Esophagus squamous epithelium (tissue), 5 donors: Measurements from ENCODE around the gene HMGB3. TPM values are rescaled to one million over a fixed set of nuclear protein-coding genes. Genes with fewer than 3 reads are reported as not detected.
A peak's percentile ranks its signal among the peaks of the same experiment; 100 is the strongest.

Source experiments
- DNase-seq: peaks from one replicate; lab custom pipeline; 2025; lab: John Stamatoyannopoulos, UW
- H3K27ac ChIP-seq, 4 donors: fragments of 200-600 bp; sonication (generic); one replicate each; pipeline ENCODE4 v1.5.1; 2016 to 2019; ENCODE audit warnings: mild to moderate bottlenecking in 1 of 4
- H3K27me3 ChIP-seq, 4 donors: fragments of 200-600 bp; sonication (generic); 1 replicate in 3 of 4; 2 replicates in 1 of 4; pipeline versions ENCODE4 v1.5.1 to v1.6.0; 2017 to 2021; ENCODE audit warnings: antibody characterized with exemption in 1 of 4
- H3K36me3 ChIP-seq, 3 donors: fragments of 200-600 bp; sonication (generic); one replicate each; pipeline ENCODE4 v1.5.1; 2016 to 2019
- H3K4me1 ChIP-seq, 3 donors: fragments of 200-600 bp; sonication (generic); one replicate each; pipeline ENCODE4 v1.5.1; 2017 to 2019
- H3K4me3 ChIP-seq, 4 donors: fragments of 200-600 bp; sonication (generic); 1 replicate in 3 of 4; 2 replicates in 1 of 4; pipeline ENCODE4 v1.5.1; 2016 to 2019; ENCODE audit warnings: mild to moderate bottlenecking in 2 of 4, moderate library complexity in 1 of 4
- H3K9me3 ChIP-seq, 3 donors: fragments of 200-600 bp; sonication (generic); one replicate each; pipeline ENCODE4 v1.5.1; 2016 to 2019
- POLR2A ChIP-seq, 4 donors: fragments of 450-650 bp; IDR thresholded peaks; one replicate each; pipeline ENCODE4 v1.6.1; 2017; ENCODE audit warnings: antibody characterized with exemption in 4 of 4, mild to moderate bottlenecking in 4 of 4, moderate library complexity in 3 of 4
- WGBS, 2 donors: methylation state at CpG; one replicate each; pipeline ENCODE4 v1.1.5; 2018; 5-methylcytosine and 5-hydroxymethylcytosine counted together
- intact Hi-C: fragments of 100-400 bp; cut with DNase I; formaldehyde crosslinking; loops from one replicate; pipeline ENCODE4 v1.15.0; 2022
- total RNA-seq, 4 donors: library from RNA; depleted of rRNA; stranded (reverse); fragments of >200 nt; gene quantifications; one replicate each; pipeline ENCODE4 v1.1.0, GENCODE V29; 2016
- TF ChIP-seq, protein P1 (sequence below), 6 experiments: fragments of 450-650 bp in 4 of 6; fragments of 200-600 bp in 2 of 6; sonication (generic) in 2 of 6; IDR thresholded peaks; one replicate each; pipeline ENCODE4 v1.5.1; 2016 to 2019; ENCODE audit warnings: antibody characterized with exemption in 6 of 6, mild to moderate bottlenecking in 4 of 6, moderate library complexity in 4 of 6
- donor health status: DM: yes; HTN: yes; CAD: no.

The HMGB3 gene
- total RNA-seq, 4 donors from 2014 or later = 6.7 to 14.1 (median 8.1) TPM

DNA sequence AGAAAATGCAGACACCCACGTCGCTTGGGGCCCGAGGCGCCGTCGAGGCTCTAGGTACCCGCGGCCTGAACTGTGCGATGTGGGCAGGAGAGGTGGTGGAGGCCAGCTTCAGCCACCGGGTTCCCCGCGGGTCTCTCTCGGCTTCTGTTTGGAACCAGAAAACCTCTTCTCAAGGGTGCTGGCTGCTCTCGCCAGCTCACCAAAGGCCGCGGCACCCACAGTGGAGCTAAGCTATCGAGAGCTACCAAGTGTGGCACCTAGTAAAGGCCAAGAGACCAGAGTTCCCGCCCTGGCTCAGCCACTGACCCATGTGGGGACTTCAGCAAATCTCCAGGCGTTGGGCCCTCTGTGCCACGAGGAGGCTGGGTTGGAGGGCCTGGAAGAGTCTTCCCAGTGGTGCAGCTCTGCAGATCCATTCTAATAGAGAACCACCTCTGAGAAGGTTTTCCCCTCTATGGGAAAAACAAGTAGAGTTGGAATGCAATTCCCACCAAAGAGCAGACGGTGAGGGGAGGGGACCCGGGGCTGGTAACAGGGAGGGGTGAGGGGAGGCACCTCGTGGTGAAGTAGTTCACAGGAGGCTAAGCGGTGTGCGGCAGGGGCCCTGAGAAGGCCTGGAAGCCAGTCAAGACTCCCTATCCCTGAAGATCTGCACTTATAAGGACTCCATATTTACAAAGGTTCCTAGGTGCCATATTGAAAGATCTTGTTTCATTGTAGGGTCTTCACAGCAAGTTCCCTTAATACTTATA is 5.5 kb upstream of the HMGB3 start:
- H3K9me3 ChIP-seq = no peaks in the 10 kb centered on the region
- no peak for DNase-seq
- no peak overlapping the region for H3K27ac ChIP-seq
- TF ChIP-seq, protein P1, sequence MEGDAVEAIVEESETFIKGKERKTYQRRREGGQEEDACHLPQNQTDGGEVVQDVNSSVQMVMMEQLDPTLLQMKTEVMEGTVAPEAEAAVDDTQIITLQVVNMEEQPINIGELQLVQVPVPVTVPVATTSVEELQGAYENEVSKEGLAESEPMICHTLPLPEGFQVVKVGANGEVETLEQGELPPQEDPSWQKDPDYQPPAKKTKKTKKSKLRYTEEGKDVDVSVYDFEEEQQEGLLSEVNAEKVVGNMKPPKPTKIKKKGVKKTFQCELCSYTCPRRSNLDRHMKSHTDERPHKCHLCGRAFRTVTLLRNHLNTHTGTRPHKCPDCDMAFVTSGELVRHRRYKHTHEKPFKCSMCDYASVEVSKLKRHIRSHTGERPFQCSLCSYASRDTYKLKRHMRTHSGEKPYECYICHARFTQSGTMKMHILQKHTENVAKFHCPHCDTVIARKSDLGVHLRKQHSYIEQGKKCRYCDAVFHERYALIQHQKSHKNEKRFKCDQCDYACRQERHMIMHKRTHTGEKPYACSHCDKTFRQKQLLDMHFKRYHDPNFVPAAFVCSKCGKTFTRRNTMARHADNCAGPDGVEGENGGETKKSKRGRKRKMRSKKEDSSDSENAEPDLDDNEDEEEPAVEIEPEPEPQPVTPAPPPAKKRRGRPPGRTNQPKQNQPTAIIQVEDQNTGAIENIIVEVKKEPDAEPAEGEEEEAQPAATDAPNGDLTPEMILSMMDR (IDR thresholded peaks at IDR 0.05) = no peak
- no peak for TF ChIP-seq POLR2A (IDR thresholded peaks at IDR 0.05)
- no peaks in the 10 kb centered on the region for H3K27me3 ChIP-seq
- H3K4me3 ChIP-seq = no peak overlapping the region
- 86 to 91% methylated on average over 12 to 18 of the region's 25 CpGs for WGBS, 2 donors
- peaks cover 0 to 4% (median 0%) of the 10 kb centered on the region in 3 donors for H3K4me1 ChIP-seq
- intact Hi-C loops = no loop called here
- no peaks in the 10 kb centered on the region for H3K36me3 ChIP-seq

DNA sequence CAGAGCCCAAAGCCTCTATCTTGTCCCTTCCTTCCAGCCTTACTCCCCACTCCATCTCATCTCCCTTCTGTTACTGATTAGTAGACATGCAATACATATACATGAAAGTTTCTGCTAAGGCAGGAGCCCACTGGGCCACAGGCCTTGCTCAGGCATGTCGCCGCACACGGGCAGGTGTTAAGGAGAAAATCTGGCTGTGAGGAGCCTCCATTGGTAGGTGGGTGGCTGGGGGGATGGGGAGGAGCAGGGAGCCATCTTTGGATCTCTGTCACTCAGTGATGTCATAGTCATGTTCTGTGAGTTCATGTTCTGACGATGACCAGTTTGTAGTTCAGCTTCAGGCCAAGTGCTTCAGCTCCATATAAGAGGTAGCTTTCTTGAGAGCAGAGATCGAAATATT is 2.9 kb upstream of the HMGB3 start:
- H3K4me1 ChIP-seq = peaks cover 0 to 15% (median 0%) of the 10 kb centered on the region in 3 donors
- H3K36me3 ChIP-seq = no peaks in the 10 kb centered on the region
- H3K9me3 ChIP-seq = no peaks in the 10 kb centered on the region
- intact Hi-C loops = no loop called here
- H3K4me3 ChIP-seq = no peak overlapping the region
- no peak overlapping the region for H3K27ac ChIP-seq
- H3K27me3 ChIP-seq = no peaks in the 10 kb centered on the region
- DNase-seq = no peak
- WGBS, 2 donors = 81 to 100% methylated on average over 2 to 5 of the region's 5 CpGs
- TF ChIP-seq, protein P1 (IDR thresholded peaks at IDR 0.05) = no peak
- no peak for TF ChIP-seq POLR2A (IDR thresholded peaks at IDR 0.05)

DNA sequence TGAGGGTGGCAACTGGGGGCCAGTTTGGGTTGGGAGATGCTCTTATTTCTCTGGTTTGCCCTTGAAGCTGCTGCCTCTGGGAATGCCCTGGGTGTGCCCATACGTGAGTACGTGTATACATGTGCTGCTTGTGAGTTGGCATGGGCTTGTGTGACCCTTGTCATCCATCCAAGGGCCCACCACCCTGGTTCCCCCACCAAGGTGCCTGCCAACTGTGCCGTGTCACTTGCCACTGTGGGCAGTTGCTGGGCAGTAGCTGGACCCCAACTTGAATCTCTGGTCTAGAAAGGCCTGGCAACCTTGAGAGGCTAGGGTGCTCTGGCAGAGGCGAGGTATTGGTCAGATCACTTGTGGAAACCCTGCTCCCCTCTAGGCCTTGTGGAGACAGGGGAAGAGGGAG is 2.4 kb upstream of the HMGB3 start:
- DNase-seq = no peak
- WGBS, 2 donors = no CpG with 5 or more reads among the region's 4 CpGs
- Histone ChIP-seq H3K4me1 (peaks cover 0 to 15% (median 0%) of the 10 kb centered on the region in 3 donors), H3K4me3 (no peak overlapping the region), H3K27ac (no peak overlapping the region), H3K9me3 (no peaks in the 10 kb centered on the region), H3K27me3 (no peaks in the 10 kb centered on the region), H3K36me3 (no peaks in the 10 kb centered on the region)
- TF ChIP-seq, protein P1 (IDR thresholded peaks at IDR 0.05) = no peak
- no peak for TF ChIP-seq POLR2A (IDR thresholded peaks at IDR 0.05)
- intact Hi-C loops = no loop called here

DNA sequence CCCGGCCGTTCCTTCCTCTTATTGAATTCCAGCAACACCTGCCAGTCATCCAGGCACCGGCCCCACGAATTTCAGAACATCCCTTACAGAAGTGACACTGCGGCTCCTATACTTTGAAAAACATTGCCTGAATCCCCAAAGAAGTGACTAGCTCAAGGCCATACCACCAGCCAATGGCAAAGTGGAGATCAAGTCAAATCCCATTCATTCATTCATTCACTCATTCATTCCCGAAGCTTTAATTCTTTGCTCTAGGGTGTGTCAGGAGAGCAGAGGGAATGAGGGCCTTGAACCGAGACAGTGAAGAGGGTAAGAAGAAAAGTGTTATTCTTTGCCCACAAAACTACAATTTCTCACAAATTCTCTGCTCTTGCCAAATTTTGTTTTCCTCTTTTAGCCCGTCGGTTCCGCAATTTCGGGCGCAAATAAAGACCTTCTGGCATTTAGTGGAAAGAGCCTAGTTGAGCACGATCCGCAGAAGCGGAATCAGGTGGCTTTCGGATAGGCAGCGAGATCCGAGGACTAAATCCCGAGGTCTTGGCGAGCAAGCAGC is 824 bp upstream of the HMGB3 start:
- intact Hi-C loops = no loop called here
- no peaks in the 10 kb centered on the region for H3K27me3 ChIP-seq
- H3K4me1 ChIP-seq = peaks cover 0 to 15% (median 0%) of the 10 kb centered on the region in 3 donors
- WGBS, 2 donors = 32 to 69% methylated on average over 6 to 7 of the region's 20 CpGs
- H3K27ac ChIP-seq = no peak overlapping the region
- no peaks in the 10 kb centered on the region for H3K9me3 ChIP-seq
- DNase-seq = no peak
- H3K4me3 ChIP-seq = peak overlapping the region; percentile 53 to 70 (median 58)
- no peaks in the 10 kb centered on the region for H3K36me3 ChIP-seq
- TF ChIP-seq POLR2A (IDR thresholded peaks at IDR 0.05) = no peak
- TF ChIP-seq, protein P1 (IDR thresholded peaks at IDR 0.05) = no peak

DNA sequence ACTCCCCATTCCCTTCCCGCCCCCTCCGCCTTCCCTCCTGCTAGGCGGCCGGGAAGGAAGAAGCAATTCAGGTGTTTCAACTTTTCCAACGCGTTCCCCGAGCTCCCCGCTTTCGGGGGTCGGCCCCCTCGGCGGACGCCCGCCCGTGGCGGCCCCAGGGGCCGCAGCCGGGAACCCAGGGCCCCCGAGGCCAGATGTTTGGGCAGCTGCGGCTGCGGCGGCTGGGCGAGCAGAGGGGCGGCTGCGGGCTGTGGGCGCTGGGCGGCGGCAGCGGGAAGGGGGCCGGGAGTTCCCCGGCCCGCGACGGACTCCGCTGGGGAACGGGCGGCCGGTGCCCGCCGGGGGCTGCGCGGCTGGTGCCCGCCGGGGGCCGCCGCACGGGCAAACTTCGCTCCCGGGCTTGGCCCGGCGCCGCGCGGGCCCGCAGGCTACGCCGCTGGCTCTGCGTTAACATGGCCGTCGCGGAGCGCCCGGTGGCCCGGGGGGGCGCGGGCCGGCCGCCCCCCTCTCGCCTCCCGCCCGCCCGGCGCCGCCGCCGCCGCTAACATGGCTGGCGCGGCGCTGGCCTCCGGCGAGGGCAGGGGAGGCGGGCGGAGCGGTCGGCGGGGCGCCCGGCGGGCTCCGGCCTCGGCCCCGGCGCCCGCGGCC is 510 bp downstream of the HMGB3 start:
- intact Hi-C loops = no loop called here
- no peaks in the 10 kb centered on the region for H3K36me3 ChIP-seq
- TF ChIP-seq, protein P1 (IDR thresholded peaks at IDR 0.05) = no peak
- no peak for TF ChIP-seq POLR2A (IDR thresholded peaks at IDR 0.05)
- H3K9me3 ChIP-seq = no peaks in the 10 kb centered on the region
- peak overlapping the region; percentile 53 to 70 (median 58) for H3K4me3 ChIP-seq
- H3K4me1 ChIP-seq = peaks cover 0 to 15% (median 0%) of the 10 kb centered on the region in 3 donors
- H3K27ac ChIP-seq = peak overlapping the region; percentile 63 to 87 (median 76)
- WGBS, 2 donors = no CpG with 5 or more reads among the region's 96 CpGs
- DNase-seq = no peak
- H3K27me3 ChIP-seq = no peaks in the 10 kb centered on the region
